Right lobe of liver (tissue), 6 donors: Measurements from ENCODE around the gene RBP3. TPM values are rescaled to one million over a fixed set of nuclear protein-coding genes. Genes with fewer than 3 reads are reported as not detected.
A peak's percentile ranks its signal among the peaks of the same experiment; 100 is the strongest.

Experiments used
- ATAC-seq, 4 donors: fragments of 200-7000 bp; cut with Tn5 transposase; one replicate each; pipeline ENCODE4 v1.9.1; 2020; ENCODE audit warnings: mild to moderate bottlenecking in 4 of 4, moderate library complexity in 4 of 4
- DNase-seq, 3 donors: peaks; one replicate each; pipeline ENCODE4 v3.0.0-alpha.2; 2020
- H3K27ac ChIP-seq, 3 donors: fragments of 200-600 bp; one replicate each; pipeline ENCODE4 v1.8.0; 2022
- H3K27me3 ChIP-seq, 2 donors: fragments of 200-600 bp; one replicate each; pipeline ENCODE4 v1.8.0; 2022
- H3K36me3 ChIP-seq, 4 donors: fragments of 200-600 bp; sonication (generic) in 1 of 4; one replicate each; pipeline versions ENCODE4 v1.5.1 to v1.8.0; 2017 to 2022; ENCODE audit warnings: control low read depth in 1 of 4
- H3K4me1 ChIP-seq, 4 donors: fragments of 200-600 bp; sonication (generic) in 1 of 4; one replicate each; pipeline versions ENCODE4 v1.5.1 to v1.8.0; 2017 to 2022; ENCODE audit warnings: control low read depth in 1 of 4
- H3K4me3 ChIP-seq, 3 donors: fragments of 200-600 bp; one replicate each; pipeline ENCODE4 v1.8.0; 2022
- H3K9me3 ChIP-seq, 4 donors: fragments of 200-600 bp; sonication (generic) in 1 of 4; one replicate each; pipeline versions ENCODE4 v1.5.1 to v1.8.0; 2017 to 2022; ENCODE audit warnings: control low read depth in 1 of 4
- POLR2A ChIP-seq: fragments of 450-650 bp; IDR thresholded peaks from one replicate; pipeline ENCODE4 v1.6.1; 2017; ENCODE audit warnings: antibody characterized with exemption, mild to moderate bottlenecking
- WGBS: methylation state at CpG from one replicate; pipeline ENCODE4 v1.1.6; 2018; ENCODE audit warnings: low coverage, low lambda C conversion rate; ENCODE audit not compliant: insufficient coverage; ENCODE audit errors: missing lambda C conversion rate; 5-methylcytosine and 5-hydroxymethylcytosine counted together
- intact Hi-C, 2 donors: fragments of 100-400 bp; cut with DNase I; formaldehyde crosslinking; loops; one replicate each; pipeline versions ENCODE4 v1.11.2 to v1.14.1; 2022
- total RNA-seq, 6 experiments: library from RNA; depleted of rRNA in 2 of 6; stranded (reverse); fragments of >200 nt in 2 of 6; fragmentation: NEBNext Ultra II Directional in 3 of 6; extraction: Animal tissue kit (Norgen Biotek cat#: 25700) in 3 of 6; gene quantifications; one replicate each; pipeline versions ENCODE4 v1.1.0 to v1.2.4, GENCODE V29; 2016 to 2023
- TF ChIP-seq, protein P1 (sequence below), 4 donors: fragments of 200-600 bp in 3 of 4; fragments of 450-650 bp in 1 of 4; IDR thresholded peaks; one replicate each; pipeline versions ENCODE4 v1.5.1 to v1.8.0; 2016 to 2022; ENCODE audit warnings: antibody characterized with exemption in 4 of 4, mild to moderate bottlenecking in 2 of 4
- donor health status: DM: no; HTN: yes; CAD: no.
- donor health status: DM: no; HTN: no; CAD: no.
- donor health status: DM: no; HTN: no; CAD: no.
- donor health status: DM: no; HTN: yes; CAD: no.
- donor health status: DM: no; HTN: yes; CAD: no.

Gene RBP3
- total RNA-seq, 6 experiments from 2014 or later: not detected

DNA sequence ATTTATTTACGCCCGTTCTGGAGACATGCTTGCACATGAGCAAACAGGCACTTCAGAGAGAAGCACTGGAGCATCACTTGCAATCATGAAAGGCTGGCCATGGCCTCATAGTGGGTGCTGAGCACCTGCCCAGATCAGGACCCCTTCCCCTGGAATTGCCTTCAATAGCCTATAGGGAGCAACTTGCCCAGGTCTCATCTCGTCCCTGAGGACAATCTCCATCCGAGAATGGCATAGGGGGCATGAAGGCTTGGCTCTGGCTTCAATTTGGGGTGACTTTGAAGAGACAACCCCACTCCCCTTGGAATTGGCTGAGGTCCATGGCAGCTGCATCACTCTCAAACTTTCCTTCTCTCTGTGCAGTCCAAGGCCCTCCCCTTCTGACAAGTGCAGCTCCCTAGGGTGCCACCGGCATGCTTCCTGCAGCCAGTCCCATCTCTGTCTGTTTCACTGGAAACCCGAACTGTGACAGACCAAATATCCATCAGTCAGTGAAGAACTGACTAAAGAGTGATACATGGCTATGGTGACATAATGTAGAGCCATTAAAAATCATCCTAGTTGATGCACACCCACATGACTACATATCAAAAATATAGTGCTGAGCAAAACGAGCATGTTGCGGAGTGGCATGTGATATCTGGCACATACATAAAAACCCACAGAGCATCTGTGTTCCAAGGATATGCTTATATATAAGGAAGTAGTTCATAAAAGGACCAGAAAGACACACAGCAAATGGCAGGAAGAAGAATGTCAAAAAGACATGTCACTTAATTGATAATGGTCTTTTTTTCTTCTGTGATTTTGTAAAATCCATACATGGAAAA is 13.5 kb upstream of the RBP3 start:
- no peaks in the 10 kb centered on the region for H3K9me3 ChIP-seq
- no peaks in the 10 kb centered on the region for H3K36me3 ChIP-seq
- no peak for TF ChIP-seq POLR2A
- TF ChIP-seq, protein P1, sequence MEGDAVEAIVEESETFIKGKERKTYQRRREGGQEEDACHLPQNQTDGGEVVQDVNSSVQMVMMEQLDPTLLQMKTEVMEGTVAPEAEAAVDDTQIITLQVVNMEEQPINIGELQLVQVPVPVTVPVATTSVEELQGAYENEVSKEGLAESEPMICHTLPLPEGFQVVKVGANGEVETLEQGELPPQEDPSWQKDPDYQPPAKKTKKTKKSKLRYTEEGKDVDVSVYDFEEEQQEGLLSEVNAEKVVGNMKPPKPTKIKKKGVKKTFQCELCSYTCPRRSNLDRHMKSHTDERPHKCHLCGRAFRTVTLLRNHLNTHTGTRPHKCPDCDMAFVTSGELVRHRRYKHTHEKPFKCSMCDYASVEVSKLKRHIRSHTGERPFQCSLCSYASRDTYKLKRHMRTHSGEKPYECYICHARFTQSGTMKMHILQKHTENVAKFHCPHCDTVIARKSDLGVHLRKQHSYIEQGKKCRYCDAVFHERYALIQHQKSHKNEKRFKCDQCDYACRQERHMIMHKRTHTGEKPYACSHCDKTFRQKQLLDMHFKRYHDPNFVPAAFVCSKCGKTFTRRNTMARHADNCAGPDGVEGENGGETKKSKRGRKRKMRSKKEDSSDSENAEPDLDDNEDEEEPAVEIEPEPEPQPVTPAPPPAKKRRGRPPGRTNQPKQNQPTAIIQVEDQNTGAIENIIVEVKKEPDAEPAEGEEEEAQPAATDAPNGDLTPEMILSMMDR (IDR thresholded peaks at IDR 0.05): no peak
- 63% methylated on average over 3 of the region's 8 CpGs for WGBS
- DNase-seq (no peak), ATAC-seq (no peak)
- H3K4me3 ChIP-seq: no peak overlapping the region
- no peaks in the 10 kb centered on the region for H3K27me3 ChIP-seq
- H3K4me1 ChIP-seq: peaks cover 0 to 12% (median 5%) of the 10 kb centered on the region in 4 donors
- no peak overlapping the region for H3K27ac ChIP-seq
- intact Hi-C loops: no loop called here

DNA sequence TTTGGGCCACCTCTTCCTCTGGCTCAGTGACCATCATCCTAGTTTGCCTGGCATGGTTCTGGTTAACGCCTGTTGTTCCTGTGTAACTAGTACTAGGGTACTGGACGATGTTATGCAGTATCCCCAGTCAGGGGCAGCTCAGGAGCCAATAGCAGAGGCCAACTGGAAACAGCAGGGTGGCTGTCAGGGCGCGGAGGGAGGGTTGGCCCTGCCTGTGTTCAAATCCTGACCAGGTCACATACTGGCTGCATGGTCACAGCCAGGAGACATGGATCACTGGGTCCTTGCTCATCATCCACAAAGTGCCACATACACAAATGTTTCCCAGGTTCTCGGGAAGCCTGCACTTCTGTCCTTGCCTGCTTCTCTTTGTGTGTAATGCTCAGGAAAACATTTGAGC is 12.3 kb upstream of the RBP3 start:
- Histone ChIP-seq H3K4me1 (peaks cover 0 to 4% (median 0%) of the 10 kb centered on the region in 4 donors), H3K9me3 (no peaks in the 10 kb centered on the region), H3K4me3 (no peak overlapping the region), H3K27ac (no peak overlapping the region), H3K27me3 (no peaks in the 10 kb centered on the region), H3K36me3 (no peaks in the 10 kb centered on the region)
- 77% methylated on average over 3 of the region's 5 CpGs for WGBS
- ATAC-seq (no peak), DNase-seq (no peak)
- no peak for TF ChIP-seq POLR2A
- TF ChIP-seq, protein P1 (IDR thresholded peaks at IDR 0.05): no peak
- intact Hi-C loops: no loop called here

DNA sequence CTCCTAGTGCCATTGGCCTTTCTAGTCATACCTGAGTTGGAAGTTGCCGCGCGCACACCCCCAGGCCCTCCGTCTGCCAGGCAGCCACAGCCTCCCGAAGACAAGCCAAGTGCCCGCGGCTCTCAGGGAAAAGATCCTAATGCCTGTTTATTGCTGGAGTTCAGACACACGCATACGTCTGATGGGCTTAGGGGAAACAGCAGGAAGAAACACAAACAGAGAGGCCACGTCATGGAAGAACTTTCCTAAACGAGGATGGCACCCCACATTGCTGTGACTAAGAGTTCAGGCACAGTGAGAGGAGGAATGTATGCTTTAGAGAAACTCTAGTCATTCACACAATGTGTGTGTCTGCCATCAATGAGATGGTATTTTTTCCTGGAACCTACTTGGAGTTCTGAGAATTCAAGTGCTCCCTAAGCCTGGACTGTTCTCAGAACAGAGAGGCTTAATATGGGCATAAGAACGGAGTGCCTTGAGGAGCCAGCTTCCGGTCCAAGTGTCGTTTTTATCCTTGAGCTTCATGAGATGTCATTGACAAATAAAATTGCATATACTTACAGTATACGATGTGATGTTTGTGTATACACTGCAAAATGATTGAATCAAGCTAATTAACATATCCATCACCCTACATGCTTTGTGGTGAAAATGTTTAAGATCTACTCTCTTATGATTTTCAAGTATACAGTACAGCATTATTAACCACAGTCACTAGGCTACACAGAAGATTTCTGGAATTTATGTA is 11.6 kb upstream of the RBP3 start:
- no peaks in the 10 kb centered on the region for H3K9me3 ChIP-seq
- DNase-seq (no peak), ATAC-seq (no peak)
- H3K4me3 ChIP-seq: no peak overlapping the region
- no peaks in the 10 kb centered on the region for H3K27me3 ChIP-seq
- H3K36me3 ChIP-seq: no peaks in the 10 kb centered on the region
- TF ChIP-seq POLR2A: no peak
- TF ChIP-seq, protein P1 (IDR thresholded peaks at IDR 0.05): no peak
- intact Hi-C loops: no loop called here
- H3K27ac ChIP-seq: no peak overlapping the region
- WGBS: 56% methylated on average over 10 of the region's 15 CpGs
- no peaks in the 10 kb centered on the region for H3K4me1 ChIP-seq

DNA sequence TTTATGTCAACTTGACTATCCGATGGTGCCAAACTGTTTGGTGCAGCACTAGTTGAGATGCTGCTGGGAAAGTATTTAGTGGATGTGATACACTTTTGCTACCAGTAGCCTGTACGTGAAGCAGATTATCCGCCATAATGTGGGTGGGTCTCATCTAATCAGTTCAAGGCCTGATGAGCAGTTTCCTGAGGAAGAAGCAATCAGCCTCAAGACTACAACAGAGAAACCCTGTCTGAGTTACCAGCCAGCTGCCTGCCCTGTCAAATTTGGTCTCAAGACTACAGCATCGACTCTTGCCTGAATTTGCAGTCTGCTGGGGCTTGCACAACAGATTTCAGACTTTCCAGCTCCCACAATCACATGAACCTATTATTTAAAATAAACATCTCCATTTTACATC is 10.9 kb upstream of the RBP3 start:
- no peak overlapping the region for H3K4me3 ChIP-seq
- H3K27me3 ChIP-seq: no peaks in the 10 kb centered on the region
- ATAC-seq (peak in 1 of 4 donors; percentile 20), DNase-seq (no peak)
- TF ChIP-seq, protein P1 (IDR thresholded peaks at IDR 0.05): no peak
- no peak for TF ChIP-seq POLR2A
- intact Hi-C loops: no loop called here
- WGBS: 34% methylated on average over 3 of the region's 4 CpGs
- no peaks in the 10 kb centered on the region for H3K9me3 ChIP-seq
- no peaks in the 10 kb centered on the region for H3K4me1 ChIP-seq
- H3K36me3 ChIP-seq: no peaks in the 10 kb centered on the region
- H3K27ac ChIP-seq: no peak overlapping the region
